DMS 273 treated with DMSO at 0.1 percent for 48 hours (cell line): Measurements from ENCODE around the gene CPED1.
A peak's percentile ranks its signal among the peaks of the same experiment; 100 is the strongest.
"Not testable (repeated sequence)": the region's sequence is repeated elsewhere in the genome, so short reads cannot be mapped to it uniquely, and the experiment has no call there.

Experiments
- DNase-seq: peaks from one replicate; lab custom pipeline; 2025; lab: John Stamatoyannopoulos, UW

CPED1 gene

DNA sequence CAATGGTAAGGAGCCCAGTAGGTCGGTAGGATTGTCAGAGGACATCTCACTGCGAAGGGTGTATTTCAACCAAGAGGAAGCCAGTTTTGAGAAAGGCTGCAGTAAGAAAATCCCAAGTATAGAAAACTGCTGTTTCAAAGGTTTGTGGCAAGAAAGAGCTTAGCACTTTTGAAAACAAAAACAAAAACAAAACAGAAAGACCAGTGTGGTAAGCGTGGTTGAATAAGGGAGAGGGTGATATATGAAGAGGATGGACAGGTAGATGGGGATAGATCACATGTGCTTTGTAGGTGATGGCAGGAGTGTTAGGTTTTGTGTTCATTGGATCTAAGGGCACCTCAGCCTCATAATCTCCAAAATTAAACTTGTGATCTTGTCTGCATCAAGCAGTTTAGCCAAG, 198.7 kb downstream of the CPED1 start:
- no peak for DNase-seq

DNA sequence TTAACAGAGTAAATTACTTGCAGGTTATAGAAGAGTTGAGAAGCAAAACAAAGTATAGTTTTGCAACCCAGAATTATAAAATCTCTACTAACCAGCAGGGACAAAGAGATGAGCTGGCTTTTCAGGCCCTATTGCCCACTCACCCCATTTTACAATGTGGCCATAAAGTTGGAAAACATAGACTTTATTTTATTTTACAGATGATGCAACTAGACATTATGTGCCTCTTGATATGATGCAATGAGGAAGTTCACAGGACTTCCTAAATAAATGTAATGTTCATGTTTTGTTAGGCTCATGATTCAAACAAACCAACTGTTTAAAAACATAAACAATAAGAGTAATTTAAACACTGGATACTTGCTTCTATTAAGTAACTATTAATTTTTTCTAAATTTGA, 199.2 kb downstream of the CPED1 start:
- DNase-seq: no peak

DNA sequence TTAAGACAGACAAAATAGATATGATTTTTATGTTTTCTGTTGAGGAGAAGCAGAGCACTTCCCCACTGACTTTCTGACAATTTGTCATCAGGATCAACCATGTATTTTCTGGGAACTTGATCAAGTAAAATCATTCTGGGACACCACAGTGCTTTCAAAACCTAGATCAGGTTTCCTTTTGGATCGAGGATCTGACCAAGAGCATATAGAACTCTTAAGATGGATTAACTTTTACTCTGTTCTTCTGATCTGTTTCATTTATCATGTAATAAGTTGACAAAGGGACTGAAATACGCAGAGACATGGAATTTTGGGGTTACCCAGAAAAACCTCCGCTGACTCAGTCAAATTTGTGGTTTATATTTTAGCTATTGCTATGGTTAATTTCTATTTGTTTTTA, 204.3 kb downstream of the CPED1 start:
- DNase-seq: no peak

DNA sequence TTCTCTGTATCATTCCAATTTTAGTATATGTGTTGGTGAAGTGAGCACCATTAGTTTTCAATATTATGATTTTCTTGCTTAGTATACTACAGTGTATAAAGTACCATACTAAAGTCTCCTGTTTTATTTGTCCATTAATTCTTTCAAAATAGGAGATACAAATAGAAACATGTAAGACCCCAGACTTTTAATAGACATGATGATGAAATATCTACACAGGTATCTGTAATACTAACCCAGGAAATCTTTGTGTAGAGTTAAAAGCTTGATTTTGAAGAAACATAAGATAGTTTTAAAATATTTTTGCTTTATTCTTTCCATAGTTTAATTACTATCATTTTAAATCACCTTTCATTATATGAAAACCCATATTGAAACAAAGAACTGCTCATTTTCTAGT, 206.5 kb downstream of the CPED1 start:
- no peak for DNase-seq

DNA sequence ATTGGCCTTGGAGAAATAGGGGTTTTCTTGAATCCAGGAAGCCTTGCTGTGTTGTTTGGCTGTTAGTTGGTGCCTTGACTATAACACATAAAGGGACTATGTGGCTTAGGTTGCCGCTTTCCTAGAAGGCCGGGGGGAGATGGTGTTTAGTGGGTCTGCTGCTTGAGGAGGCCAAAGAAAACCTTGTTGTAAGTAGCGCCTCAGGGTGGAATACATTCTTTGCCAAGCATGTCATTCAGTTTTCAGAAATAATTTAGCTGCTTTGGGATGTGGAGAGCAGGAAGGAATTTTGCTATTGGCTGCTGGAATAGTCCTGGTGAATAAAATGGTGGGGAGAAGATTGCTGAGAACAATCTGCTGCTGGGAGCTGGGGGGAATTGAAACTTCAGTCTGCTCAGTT, 207.4 kb downstream of the CPED1 start:
- DNase-seq: no peak

DNA sequence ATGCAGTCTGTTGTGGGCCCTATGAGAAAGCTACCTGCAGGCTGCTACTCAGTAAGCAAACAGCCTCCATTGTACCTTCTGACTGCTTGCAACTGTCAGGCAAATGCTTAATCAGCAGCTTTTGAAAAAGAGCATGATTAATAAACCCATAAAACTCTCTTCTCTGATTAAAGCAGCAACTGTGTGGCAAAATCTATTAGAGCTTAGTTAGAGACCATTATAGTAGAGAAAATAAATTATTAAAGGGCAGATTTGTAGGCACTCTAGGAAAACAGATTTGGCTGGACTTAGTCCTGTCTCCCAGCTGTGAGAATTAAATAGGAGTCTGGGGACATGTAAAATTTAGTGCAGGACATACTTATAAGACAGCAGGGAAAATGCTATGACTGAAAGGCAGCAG, 207.8 kb downstream of the CPED1 start:
- peak; percentile 28 for DNase-seq

DNA sequence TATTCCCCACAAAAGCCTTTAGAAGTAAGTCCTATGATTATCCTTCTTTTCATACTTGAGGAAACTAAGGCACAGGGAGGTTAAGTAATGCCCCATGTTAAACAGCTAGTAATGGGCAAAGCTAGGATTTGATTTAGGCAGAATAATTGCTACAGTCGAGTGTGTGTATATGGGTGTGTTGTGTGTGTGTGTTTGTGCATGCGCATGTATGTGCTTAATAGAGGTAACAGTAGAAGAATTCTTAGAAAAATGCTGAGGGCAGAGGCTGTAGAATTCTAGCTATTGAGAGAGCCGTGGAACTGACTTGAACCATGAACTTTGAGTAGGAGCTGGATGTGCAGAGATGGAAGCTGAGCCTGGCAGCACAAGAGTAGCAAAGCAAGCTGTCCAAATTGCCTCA, 208.9 kb downstream of the CPED1 start:
- DNase-seq: no peak

DNA sequence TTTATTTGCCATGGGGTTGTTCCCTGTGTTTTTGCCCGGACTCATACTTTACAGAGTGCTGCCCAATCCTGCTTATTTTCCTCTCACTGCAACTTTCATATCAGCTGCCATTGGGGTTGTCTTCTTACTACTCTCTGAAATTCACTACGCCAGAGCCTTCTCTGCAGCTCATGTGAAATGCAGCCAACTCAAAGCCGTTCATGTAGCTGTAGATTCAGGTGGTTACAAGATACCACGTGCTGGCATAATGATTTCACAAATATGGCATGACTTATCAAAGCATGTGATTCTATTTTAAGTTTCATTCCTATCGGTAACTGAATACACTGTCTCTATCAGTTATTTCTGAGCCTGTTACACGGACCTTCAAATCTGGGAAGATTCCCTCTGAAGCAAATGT, 210.0 kb downstream of the CPED1 start:
- no peak for DNase-seq

DNA sequence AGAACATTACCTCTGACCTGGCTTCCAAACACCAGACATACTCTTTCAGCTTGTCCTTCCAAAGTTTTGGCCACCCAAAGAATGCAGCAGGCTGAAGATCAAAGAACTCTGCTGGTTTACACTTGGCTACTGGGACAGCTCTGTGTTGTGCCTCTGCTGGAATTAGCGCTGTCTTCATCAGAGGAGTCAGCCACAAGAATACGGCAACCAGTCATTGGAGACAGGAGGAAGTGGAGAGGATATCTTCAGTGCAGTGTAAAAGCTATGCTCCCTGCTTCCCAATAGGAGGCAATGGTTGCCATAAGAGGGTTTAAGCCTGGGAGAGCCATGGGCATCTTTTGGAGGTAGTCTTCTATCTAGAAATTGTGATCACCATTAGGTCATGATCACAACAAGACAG, 213.6 kb downstream of the CPED1 start:
- DNase-seq: no peak

DNA sequence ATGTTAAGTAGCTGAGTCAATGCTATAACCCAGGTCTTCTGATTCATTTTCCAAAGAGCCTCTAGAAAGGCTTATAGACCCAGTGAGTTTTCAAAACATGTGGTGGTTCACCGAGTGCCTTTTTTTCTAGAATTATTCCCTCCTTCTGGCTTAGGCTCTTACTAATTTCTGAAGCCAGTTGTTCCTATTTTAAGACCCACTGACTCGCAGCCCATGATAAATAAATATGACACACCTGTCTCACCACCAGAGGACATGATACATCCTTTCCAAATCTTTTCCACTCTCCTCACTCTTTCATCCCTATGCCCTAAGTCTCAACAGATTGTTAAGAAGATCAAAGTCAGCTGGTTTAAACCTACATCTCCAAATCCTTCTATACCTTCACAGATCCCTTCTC, 214.3 kb downstream of the CPED1 start:
- no peak for DNase-seq

DNA sequence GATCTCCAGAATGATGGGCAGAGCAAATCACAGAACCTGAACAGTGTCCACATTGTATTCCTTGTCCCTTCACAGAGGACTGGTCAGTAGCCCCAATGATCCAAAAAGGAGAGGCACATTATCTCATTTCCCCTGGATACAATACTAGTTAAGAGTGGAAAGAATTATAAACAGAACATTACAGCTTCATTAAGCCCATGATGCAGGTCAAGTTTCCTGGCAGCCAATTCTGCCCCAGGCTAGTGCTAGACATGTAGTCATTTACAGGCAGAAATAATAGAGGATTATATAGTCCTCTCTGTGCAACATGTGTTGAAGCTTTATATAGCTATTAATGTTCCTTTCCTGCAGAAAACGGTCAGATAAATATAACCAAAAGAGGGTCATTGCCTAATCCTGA, 216.0 kb downstream of the CPED1 start:
- no peak for DNase-seq

DNA sequence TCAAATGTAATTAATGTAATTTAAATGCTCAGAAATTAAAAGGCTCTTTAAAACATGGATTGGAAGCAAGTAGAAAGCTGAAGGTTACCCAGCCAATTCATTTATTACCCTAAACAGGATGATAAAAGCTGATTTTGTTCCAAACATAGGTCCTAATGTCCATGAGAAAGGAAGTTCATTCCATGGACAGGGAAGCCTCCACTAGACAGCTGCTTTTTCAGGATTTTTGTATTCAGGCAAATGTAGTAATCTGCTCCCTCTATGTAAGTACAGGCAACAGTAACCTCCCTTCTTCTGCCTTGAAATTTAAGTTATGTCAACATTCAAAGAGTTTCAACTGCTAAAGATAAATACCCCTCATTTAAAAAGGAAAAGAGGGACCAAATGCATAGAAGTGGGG, 217.3 kb downstream of the CPED1 start:
- no peak for DNase-seq

DNA sequence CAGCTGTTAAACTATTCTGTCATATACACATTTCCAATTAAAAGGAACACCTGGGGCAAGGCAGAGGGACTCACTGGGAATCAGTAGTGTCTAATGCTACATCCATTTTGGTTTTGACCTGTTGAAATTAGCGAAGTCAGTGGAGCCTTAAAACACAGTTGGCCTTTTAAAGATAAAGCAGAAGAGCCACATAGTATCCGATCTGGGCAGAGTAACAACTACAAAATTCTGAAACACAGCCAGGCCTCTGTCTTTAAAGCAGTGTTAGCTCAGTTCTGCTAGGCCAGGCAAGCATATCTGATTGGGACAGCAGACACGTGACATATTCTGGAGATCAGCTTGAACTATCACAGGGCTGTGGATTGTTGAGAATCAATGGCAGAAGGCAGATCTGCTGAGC, 222.7 kb downstream of the CPED1 start:
- no peak for DNase-seq

DNA sequence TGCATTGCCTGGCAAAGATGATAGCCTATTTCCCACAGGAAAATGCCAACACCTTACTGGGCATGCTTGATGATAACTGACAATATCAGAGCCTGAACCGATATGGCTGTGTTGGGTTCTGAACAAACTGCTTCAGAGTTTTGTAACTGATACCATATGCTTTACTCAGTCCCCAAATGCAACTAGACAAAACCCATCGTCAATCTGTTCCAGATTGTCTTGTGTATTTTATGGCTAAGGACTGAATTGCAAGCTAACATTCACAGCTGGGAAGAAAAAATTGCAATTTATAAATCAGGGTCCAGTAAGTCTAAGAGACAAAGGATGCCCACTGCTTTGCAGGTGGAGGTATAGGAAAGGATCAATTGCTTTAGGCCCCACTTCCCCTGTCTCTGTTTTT, 223.5 kb downstream of the CPED1 start:
- DNase-seq: no peak

DNA sequence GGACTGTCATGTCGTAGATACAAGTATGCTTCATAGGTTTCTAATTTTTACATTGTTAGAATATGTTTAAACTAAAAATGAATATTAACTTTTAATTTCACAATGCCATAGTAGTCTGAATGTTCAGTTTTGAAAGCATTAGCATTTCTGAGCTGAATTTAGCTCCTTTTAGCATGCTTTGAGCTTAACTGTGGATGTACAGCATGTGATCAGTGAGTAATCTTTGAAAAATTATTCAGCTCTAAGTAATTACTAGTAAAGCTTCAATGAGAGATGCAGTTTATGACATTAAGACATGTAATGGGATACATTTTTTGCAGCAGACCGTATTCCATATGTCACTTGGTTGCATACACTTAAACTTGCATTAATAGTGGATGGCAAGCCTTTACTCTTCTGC, 226.1 kb downstream of the CPED1 start:
- DNase-seq: no peak

DNA sequence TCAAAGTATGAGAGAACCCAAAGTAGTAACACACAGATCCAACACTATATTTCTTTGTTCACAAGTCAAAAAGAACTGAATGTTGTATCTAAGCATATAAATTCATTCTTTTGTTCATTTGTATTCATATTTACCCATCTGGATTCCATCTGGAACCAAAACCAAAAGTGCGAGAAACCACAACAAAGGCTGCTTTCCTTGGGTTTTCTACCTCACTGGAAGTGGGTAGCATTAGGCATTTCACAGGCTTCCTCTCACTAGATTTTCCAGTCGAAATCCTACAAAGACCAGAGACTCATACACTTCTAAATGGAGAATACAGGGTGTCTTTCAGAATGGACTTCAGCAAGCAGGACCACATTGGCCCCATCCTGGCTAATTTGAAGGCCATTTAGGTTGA, 230.5 kb downstream of the CPED1 start:
- DNase-seq: no peak

DNA sequence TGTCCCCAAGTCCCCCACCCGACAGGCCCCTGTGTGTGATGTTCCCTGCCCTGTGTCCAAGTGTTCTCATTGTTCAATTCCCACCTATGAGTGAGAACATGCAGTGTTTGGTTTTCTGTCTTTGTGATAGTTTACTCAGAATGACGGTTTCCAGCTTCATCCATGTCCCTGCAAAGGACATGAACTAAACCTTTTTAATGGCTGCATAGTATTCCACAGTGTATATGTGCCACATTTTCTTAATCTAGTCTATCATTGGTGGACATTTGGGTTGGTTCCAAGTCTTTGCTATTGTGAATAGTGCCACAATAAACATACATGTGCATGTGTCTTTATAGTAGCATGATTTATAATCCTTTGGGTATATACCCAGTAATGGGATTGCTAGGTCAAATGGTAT, 232.6 kb downstream of the CPED1 start:
- not testable (repeated sequence) for DNase-seq

DNA sequence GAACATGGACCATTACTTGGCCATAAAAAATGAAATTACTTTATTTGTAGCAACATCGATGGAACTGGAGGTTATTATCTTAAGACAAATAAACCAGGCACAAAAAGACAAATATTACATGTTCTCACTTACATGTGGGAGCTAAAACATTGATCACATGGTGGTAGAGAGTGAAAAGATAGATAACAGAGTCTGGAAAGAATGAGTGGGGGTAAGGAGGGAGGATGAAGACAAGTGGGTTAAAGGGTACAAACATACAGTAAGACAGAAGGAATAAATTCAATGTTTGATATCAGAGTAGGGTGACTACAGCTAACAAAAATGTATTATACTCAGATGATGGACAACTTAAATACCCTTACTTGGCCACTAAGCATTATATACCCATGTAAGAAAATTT, 240.3 kb downstream of the CPED1 start:
- no peak for DNase-seq

DNA sequence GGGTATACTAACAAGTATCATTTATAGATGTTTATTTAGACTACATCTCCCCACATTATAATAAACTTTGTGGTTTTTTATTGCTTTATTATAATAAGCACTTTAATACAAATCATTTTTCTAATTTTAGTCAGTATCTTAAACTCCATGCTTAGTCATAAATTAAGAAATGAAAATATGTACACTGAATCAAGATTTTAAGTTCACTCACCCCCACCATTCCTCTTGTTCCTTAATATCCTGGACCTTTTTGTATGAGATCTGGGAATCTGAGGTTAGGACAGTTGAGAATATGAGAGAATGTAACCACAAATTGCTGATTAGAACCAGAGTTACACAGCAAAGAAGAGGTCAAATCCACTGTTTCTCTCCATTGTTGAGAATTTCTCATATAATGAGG, 246.7 kb downstream of the CPED1 start:
- no peak for DNase-seq

DNA sequence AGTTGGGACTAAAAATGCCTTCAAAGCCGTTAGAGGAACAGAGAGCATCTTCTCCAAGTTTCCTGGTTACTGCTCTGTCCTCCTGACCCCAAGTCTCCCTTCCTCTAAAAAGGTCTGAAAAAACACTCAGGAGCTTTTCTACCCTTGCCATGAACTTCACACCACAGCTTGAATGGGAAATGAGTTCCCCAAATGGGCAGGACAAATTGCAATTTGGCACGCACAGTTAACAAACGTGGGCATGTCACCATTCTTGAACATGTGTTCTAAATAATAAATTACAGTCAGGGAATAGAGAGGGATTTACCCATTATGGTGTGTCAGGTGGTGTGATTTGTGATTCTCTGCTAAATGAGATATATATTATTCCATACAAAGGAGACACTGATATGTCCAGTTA, 249.1 kb downstream of the CPED1 start:
- DNase-seq: no peak

DNA sequence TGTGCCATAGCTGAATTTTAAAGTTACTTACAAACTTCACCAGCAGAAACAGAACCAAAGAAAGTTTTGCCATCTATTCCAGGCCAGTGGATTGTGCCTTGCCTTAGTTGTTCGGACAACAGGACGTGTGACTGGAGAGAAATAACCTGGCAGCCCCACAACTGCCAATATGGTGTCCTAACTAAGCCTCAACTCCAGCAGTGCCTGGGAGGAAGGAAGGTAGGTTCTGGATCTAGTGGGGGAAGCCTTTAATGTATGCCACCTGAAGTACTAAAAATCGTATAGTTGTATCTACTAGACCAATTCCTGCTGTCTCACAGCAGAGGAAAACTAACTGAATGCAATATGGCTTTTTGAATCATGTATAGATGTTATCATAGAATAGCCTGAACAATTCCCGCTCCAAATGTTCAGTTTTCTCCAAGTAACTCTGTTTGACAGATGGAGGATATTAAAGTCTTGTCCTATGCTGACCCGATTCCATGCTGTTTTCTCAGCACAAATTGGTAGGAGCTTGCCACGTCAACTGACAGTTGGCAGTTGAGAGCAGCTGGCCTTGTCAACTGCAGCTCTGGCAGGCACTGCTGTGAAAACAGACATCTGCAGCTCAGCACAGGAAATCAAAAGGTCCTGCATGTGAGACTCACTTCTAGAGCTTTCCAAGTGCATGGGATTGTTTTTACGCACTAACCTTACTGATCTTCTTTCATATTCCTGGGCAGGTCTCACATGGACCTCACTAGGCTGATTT, 255.8 kb downstream of the CPED1 start:
- peak; percentile 99 for DNase-seq

DNA sequence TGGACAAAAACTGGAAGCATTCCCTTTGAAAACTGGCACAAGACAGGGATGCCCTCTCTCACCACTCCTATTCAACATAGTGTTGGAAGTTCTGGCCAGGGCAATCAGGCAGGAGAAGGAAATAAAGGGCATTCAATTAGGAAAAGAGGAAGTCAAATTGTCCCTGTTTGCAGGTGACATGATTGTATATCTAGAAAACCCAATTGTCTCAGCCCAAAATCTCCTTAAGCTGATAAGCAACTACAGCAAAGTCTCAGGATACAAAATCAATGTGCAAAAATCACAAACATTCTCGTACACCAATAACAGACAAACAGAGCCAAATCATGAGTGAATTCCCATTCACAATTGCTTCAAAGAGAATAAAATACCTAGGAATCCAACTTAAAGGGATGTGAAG, 262.9 kb downstream of the CPED1 start:
- not testable (repeated sequence) for DNase-seq

DNA sequence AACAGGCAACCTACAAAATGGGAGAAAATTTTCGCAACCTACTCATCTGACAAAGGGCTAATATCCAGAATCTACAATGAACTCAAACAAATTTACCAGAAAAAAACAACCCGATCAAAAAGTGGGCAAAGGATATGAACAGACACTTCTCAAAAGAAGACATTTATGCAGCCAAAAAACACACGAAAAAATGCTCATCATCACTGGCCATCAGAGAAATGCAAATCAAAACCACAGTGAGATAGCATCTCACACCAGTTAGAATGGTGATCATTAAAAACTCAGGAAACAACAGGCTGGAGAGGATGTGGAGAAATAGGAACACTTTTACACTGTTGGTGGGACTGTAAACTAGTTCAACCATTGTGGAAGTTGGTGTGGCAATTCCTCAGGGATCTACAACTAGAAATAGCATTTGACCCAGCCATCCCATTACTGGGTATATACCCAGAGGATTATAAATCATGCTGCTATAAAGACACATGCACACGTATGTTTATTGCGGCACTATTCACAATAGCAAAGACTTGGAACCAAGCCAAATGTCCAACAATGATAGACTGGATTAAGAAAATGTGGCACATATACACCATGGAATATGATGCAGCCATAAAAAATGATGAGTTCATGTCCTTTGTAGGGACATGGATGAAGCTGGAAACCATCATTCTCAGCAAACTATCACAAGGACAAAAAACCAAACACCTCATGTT, 264.2 kb downstream of the CPED1 start:
- DNase-seq: not testable (repeated sequence)

DNA sequence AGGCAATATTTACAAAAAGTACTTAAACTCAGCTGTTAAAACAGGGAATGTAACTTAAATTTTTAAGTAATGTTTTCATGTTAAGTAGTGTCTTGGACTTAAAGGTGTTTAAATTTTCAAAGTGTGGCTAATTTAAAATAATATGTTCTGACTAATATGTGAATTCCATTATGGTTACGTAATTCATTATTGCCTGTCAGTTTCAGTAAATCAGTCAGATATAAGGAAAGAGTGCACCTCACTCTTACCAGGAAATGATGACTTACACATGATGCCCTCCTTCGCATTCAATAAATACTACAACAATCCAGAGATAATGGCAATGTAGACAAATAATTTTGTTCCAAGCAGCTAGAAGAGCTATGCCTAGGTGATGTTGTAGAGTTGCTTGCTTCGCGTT, 271.3 kb downstream of the CPED1 start:
- no peak for DNase-seq
